K562 (cell line): ENCODE measurements around the gene PRKAR2B. TPM values are rescaled to one million over a fixed set of nuclear protein-coding genes. Genes with fewer than 3 reads are reported as not detected.

ENCODE experiments used
- ATF2 ChIP-seq: sonication (generic); formaldehyde crosslinking; IDR thresholded peaks from 2 replicates; pipeline ENCODE4 v1.8.1; 2022; ENCODE audit warnings: missing genetic modification reagents
- BCOR ChIP-seq: fragments of 450-650 bp; IDR thresholded peaks from 2 replicates; pipeline ENCODE4 v1.6.1; 2016
- CREB1 ChIP-seq, 2 experiments: sonication (generic) in 1 of 2; formaldehyde crosslinking in 1 of 2; IDR thresholded peaks; 2 replicates each; pipeline versions ENCODE4 v1.6.1 to v1.8.0; 2012 to 2022; ENCODE audit warnings: inconsistent platforms in 1 of 2, mild to moderate bottlenecking in 1 of 2, missing genetic modification reagents in 1 of 2, moderate library complexity in 1 of 2
- FOXA3 ChIP-seq, 2 experiments: fragments of 450-650 bp in 1 of 2; sonication (generic) in 1 of 2; formaldehyde crosslinking; IDR thresholded peaks in 1 of 2; conservative IDR thresholded peaks in 1 of 2; 2 replicates each; pipeline versions ENCODE4 v1.4.0 to v1.8.0; 2020 to 2022; ENCODE audit warnings: mild to moderate bottlenecking in 2 of 2, missing genetic modification reagents in 1 of 2
- KDM2B ChIP-seq: fragments of 250-450 bp; sonication (Bioruptor Pico); IDR thresholded peaks from 2 replicates; pipeline ENCODE4 v1.8.0; 2021; ENCODE audit warnings: mild to moderate bottlenecking, moderate library complexity
- NFE2 ChIP-seq: IDR thresholded peaks from 2 replicates; pipeline ENCODE4 v1.6.1; 2014; ENCODE audit warnings: antibody characterized with exemption, low read depth
- PML ChIP-seq: IDR thresholded peaks from 2 replicates; pipeline ENCODE4 v1.6.1; 2012; ENCODE audit warnings: low read length, inconsistent platforms
- RB1 ChIP-seq: fragments of 450-650 bp; IDR thresholded peaks from 2 replicates; pipeline ENCODE4 v1.6.1; 2017; ENCODE audit warnings: low read depth, mild to moderate bottlenecking
- RBFOX2 ChIP-seq: fragments of 200-400 bp; formaldehyde crosslinking; IDR thresholded peaks from 2 replicates; pipeline ENCODE4 v1.6.1; 2017; ENCODE audit warnings: low read depth, mild to moderate bottlenecking, low read length, moderate library complexity
- RBM14 ChIP-seq: fragments of 200-400 bp; formaldehyde crosslinking; IDR thresholded peaks from 2 replicates; pipeline ENCODE4 v1.6.1; 2018; ENCODE audit warnings: low read depth, mild to moderate bottlenecking, low read length, moderate library complexity, borderline replicate concordance; ENCODE audit not compliant: insufficient read depth
- SPI1 ChIP-seq: IDR thresholded peaks from 2 replicates; pipeline ENCODE4 v1.6.1; 2011; ENCODE audit warnings: low read depth, low read length, control low read depth, borderline replicate concordance
- TEAD2 ChIP-seq: fragments of 450-650 bp; IDR thresholded peaks from 2 replicates; pipeline ENCODE4 v1.6.1; 2016; ENCODE audit warnings: missing genetic modification characterization, control low read depth, missing compliant biosample characterization
- TFAP4 ChIP-seq: sonication (generic); formaldehyde crosslinking; IDR thresholded peaks from 2 replicates; pipeline ENCODE4 v1.8.0; 2022; ENCODE audit warnings: missing genetic modification reagents, mild to moderate bottlenecking, moderate library complexity, borderline replicate concordance
- ZBTB17 ChIP-seq: fragments of 450-650 bp; formaldehyde crosslinking; IDR thresholded peaks from 2 replicates; pipeline ENCODE4 v1.4.0; 2020; ENCODE audit warnings: mild to moderate bottlenecking
- ZFPM2 ChIP-seq: fragments of 250-450 bp; sonication (Bioruptor Pico); IDR thresholded peaks from 2 replicates; pipeline ENCODE4 v1.5.1; 2022; ENCODE audit warnings: mild to moderate bottlenecking
- ZNF146 ChIP-seq: IDR thresholded peaks from one replicate; pipeline ENCODE4 v1.6.1; 2018; ENCODE audit warnings: missing compliant biosample characterization; ENCODE audit not compliant: unreplicated experiment
- ZNF174 ChIP-seq: fragments of 250-450 bp; sonication (Bioruptor Pico); IDR thresholded peaks from 2 replicates; pipeline ENCODE4 v1.4.0; 2020; ENCODE audit warnings: mild to moderate bottlenecking
- ZNF551 ChIP-seq: fragments of 250-450 bp; sonication (Bioruptor Pico); IDR thresholded peaks from 2 replicates; pipeline ENCODE4 v1.5.0; 2021; ENCODE audit warnings: mild to moderate bottlenecking, moderate library complexity
- polyA plus RNA-seq, 8 experiments: library from polyadenylated mRNA; depleted of rRNA in 4 of 8; stranded (reverse) in 5 of 8; unstranded in 3 of 8; fragments of >200 nt; fragmentation: Nextera tagmentation in 2 of 8; fragmentation: Illumina TruSeq in 1 of 8; extraction: Ambion mirVana in 2 of 8; extraction: Trizol in 1 of 8; gene quantifications; 2 replicates each; pipeline versions ENCODE4 v1.2.1 to v1.2.3, GENCODE V29; 2011 to 2014; ENCODE audit warnings: inconsistent platforms in 1 of 8, missing spikeins in 1 of 8
- total RNA-seq, 7 experiments: library from RNA; depleted of rRNA in 6 of 7; stranded (reverse); fragments of >200 nt in 6 of 7; fragmentation: Illumina TruSeq in 2 of 7; extraction: Trizol in 2 of 7; gene quantifications; 2 replicates each; pipeline versions ENCODE4 v1.2.1 to v1.2.3, GENCODE V29; 2011 to 2021; ENCODE audit warnings: low replicate concordance in 1 of 7
- TF ChIP-seq, protein P1 (sequence below), 3 experiments: fragments of 200-800 bp in 1 of 3; fragments of 250-450 bp in 1 of 3; fragments of 450-650 bp in 1 of 3; sonication (Bioruptor Pico) in 1 of 3; sonication (Bioruptor generic) in 1 of 3; formaldehyde crosslinking in 1 of 3; IDR thresholded peaks; 2 replicates each; pipeline versions ENCODE4 v1.6.1 to v1.8.0; 2016 to 2022; ENCODE audit warnings: mild to moderate bottlenecking in 2 of 3, missing genetic modification characterization in 2 of 3, missing compliant biosample characterization in 1 of 3, moderate library complexity in 1 of 3
- TF ChIP-seq, protein P2 (sequence below): fragments of 450-650 bp; IDR thresholded peaks from 2 replicates; pipeline ENCODE4 v1.6.1; 2016; ENCODE audit warnings: missing biosample characterization, missing genetic modification characterization

The PRKAR2B gene
- total and polyA plus RNA-seq, 9 of the 15 experiments (the other 6 are each of a cell fraction or from before 2014, with no cell fraction given) = 59.0 to 173 (median 129) TPM

DNA sequence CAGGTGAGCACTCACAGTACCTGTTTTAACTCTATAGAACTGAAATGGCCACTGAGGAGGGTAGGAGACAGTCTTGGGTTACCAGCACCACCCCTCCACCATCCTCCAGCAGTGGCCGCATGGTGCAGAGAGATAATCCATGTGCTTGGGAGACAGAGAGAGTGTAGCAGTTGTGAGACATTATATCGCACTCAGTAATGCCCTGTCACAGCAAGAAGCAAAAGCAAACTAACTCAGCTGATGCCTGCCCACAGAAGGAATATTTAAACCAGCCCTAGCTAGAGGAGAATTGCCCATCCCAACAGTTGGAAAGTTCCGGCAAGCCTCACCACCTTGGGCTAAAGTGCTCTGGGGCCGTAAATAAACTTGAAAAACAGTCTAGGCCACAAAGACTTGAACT lies 65.5 kb downstream of the PRKAR2B start (continued):
- TF ChIP-seq, protein P1, sequence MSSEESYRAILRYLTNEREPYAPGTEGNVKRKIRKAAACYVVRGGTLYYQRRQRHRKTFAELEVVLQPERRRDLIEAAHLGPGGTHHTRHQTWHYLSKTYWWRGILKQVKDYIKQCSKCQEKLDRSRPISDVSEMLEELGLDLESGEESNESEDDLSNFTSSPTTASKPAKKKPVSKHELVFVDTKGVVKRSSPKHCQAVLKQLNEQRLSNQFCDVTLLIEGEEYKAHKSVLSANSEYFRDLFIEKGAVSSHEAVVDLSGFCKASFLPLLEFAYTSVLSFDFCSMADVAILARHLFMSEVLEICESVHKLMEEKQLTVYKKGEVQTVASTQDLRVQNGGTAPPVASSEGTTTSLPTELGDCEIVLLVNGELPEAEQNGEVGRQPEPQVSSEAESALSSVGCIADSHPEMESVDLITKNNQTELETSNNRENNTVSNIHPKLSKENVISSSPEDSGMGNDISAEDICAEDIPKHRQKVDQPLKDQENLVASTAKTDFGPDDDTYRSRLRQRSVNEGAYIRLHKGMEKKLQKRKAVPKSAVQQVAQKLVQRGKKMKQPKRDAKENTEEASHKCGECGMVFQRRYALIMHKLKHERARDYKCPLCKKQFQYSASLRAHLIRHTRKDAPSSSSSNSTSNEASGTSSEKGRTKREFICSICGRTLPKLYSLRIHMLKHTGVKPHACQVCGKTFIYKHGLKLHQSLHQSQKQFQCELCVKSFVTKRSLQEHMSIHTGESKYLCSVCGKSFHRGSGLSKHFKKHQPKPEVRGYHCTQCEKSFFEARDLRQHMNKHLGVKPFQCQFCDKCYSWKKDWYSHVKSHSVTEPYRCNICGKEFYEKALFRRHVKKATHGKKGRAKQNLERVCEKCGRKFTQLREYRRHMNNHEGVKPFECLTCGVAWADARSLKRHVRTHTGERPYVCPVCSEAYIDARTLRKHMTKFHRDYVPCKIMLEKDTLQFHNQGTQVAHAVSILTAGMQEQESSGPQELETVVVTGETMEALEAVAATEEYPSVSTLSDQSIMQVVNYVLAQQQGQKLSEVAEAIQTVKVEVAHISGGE (CRISPR knock-in tag; IDR thresholded peaks at IDR 0.05) = peak in 1 of 3 experiments; percentile 35; a peak in 1 of 6 replicates
- TF ChIP-seq, protein P2, sequence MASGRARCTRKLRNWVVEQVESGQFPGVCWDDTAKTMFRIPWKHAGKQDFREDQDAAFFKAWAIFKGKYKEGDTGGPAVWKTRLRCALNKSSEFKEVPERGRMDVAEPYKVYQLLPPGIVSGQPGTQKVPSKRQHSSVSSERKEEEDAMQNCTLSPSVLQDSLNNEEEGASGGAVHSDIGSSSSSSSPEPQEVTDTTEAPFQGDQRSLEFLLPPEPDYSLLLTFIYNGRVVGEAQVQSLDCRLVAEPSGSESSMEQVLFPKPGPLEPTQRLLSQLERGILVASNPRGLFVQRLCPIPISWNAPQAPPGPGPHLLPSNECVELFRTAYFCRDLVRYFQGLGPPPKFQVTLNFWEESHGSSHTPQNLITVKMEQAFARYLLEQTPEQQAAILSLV (tag) = no peak
- no peak for TF ChIP-seq RBM14
- TF ChIP-seq ATF2 (CRISPR knock-in tag) = no peak
- TF ChIP-seq TFAP4 (CRISPR knock-in tag) = peak; percentile 64
- TF ChIP-seq SPI1 = no peak
- peak in 1 of 2 experiments; percentile 75; a peak in 1 of 4 replicates for TF ChIP-seq FOXA3 (CRISPR knock-in tag; conservative IDR thresholded peaks at IDR 0.05 in 1 of 2, IDR thresholded peaks at IDR 0.05 in 1 of 2)
- no peak for TF ChIP-seq KDM2B (CRISPR knock-in tag)
- TF ChIP-seq PML = 0 out of 2 replicates have a peak, but pooled peaks have one; percentile 25
- TF ChIP-seq NFE2 = peak; percentile 34; the same call in 1 of the 2 replicates
- no peak for TF ChIP-seq RBFOX2
- no peak for TF ChIP-seq ZBTB17
- no peak for TF ChIP-seq BCOR
- no peak for TF ChIP-seq RB1
- TF ChIP-seq ZNF146 (CRISPR knock-in tag) = no peak
- no peak for TF ChIP-seq ZFPM2 (CRISPR knock-in tag)
- no peak for TF ChIP-seq CREB1 (IDR thresholded peaks at IDR 0.05)
- peak; percentile 64; the same call in 1 of the 2 replicates for TF ChIP-seq CREB1 (CRISPR knock-in tag; IDR thresholded peaks at IDR 0.05)
- TF ChIP-seq ZNF551 (CRISPR knock-in tag) = no peak
- no peak for TF ChIP-seq TEAD2 (tag)
- TF ChIP-seq ZNF174 = no peak
